ENCODE results near the gene TMEM245. TPM values are rescaled to one million over a fixed set of nuclear protein-coding genes. Genes with fewer than 3 reads are reported as not detected.

TMEM245 gene
- total and polyA plus RNA-seq, 2 of the 13 experiments (the other 11 are each of a cell fraction or from before 2014, with no cell fraction given): 53.5 to 55.4 TPM

- TF ChIP-seq NFE2L1 (CRISPR knock-in tag; IDR thresholded peaks at IDR 0.05; ENCODE audit: borderline replicate concordance): no peak
- TF ChIP-seq MBD4 (IDR thresholded peaks at IDR 0.05; ENCODE audit: borderline replicate concordance, low read length): no peak
- TF ChIP-seq SRF (IDR thresholded peaks at IDR 0.05; ENCODE audit: low read depth, low read length): no peak
- TF ChIP-seq ZNF770 (CRISPR knock-in tag; IDR thresholded peaks at IDR 0.05): 0 out of 2 replicates have a peak, but pooled peaks have one; percentile 18
- no peak for TF ChIP-seq E2F5 (CRISPR knock-in tag; conservative IDR thresholded peaks at IDR 0.05)
- TF ChIP-seq FOXA3 (CRISPR knock-in tag; IDR thresholded peaks at IDR 0.05): peak; percentile 21; the same call in 1 of the 2 replicates
- no peak for TF ChIP-seq ZNF704 (CRISPR knock-in tag; IDR thresholded peaks at IDR 0.05; ENCODE audit: borderline replicate concordance)
- no peak for TF ChIP-seq ZNF44 (CRISPR knock-in tag; IDR thresholded peaks at IDR 0.05)
- TF ChIP-seq CENPX (CRISPR knock-in tag; IDR thresholded peaks at IDR 0.05): no peak
- no peak for TF ChIP-seq ZNF446 (CRISPR knock-in tag; IDR thresholded peaks at IDR 0.05)
- TF ChIP-seq POGK (CRISPR knock-in tag; conservative IDR thresholded peaks at IDR 0.05): no peak
- TF ChIP-seq RARG (CRISPR knock-in tag; IDR thresholded peaks at IDR 0.05; ENCODE audit: low read depth): no peak
- TF ChIP-seq NR2F2 (IDR thresholded peaks at IDR 0.05; ENCODE audit: borderline replicate concordance, low read depth): no peak
- no peak for TF ChIP-seq HMG20B (CRISPR knock-in tag; conservative IDR thresholded peaks at IDR 0.05)
- TF ChIP-seq FOXP4 (CRISPR knock-in tag; IDR thresholded peaks at IDR 0.05): no peak; the same call in 1 of the 2 replicates
- TF ChIP-seq NCOA2 (CRISPR knock-in tag; IDR thresholded peaks at IDR 0.05): no peak; the same call in 1 of the 2 replicates
- no peak for TF ChIP-seq MYPOP (CRISPR knock-in tag; IDR thresholded peaks at IDR 0.05)
- no peak for TF ChIP-seq THRA (CRISPR knock-in tag; IDR thresholded peaks at IDR 0.05; ENCODE audit: borderline replicate concordance)
- TF ChIP-seq RFX1 (IDR thresholded peaks at IDR 0.05): no peak
Measured at GRCh38 chr9:109072133-109072692, 47.5 kb downstream of the TMEM245 start (continued).

Measured in HepG2 (cell line).